ENCODE measurements around the gene MAP1B. TPM values are rescaled to one million over a fixed set of nuclear protein-coding genes. Genes with fewer than 3 reads are reported as not detected.

Gene MAP1B
- total RNA-seq, 1 experiment from 2014 or later, result 26.4 TPM

DNA sequence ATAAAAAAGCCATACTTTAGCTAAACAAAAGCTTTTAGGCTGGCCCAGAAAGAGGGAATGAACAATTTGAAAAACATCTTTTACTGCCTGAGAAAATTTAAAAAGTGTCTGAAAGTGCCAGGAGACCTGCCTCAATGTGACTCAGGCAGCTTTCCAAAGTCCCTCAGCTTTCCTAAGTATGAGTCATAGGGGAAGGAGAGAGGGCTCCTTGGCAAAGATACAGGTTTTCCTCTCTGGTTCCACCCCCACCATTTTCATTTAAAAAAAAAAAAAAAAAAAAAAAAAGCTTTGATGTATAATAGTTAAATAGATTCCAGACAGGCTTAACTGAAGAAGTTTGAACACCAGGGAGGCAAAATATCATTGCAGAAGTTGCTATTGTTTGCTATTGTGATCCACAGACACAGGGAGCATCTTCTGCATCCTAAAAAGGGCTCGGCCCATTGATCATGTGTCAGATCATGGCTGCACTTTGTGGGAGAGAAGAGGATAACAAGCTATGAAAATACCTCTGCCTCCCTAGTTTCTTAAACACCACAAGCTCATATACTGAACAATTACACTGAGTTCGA is 141.2 kb downstream of the MAP1B start:
- peak; percentile 89 for DNase-seq (ENCODE audit: low read depth)

DNA sequence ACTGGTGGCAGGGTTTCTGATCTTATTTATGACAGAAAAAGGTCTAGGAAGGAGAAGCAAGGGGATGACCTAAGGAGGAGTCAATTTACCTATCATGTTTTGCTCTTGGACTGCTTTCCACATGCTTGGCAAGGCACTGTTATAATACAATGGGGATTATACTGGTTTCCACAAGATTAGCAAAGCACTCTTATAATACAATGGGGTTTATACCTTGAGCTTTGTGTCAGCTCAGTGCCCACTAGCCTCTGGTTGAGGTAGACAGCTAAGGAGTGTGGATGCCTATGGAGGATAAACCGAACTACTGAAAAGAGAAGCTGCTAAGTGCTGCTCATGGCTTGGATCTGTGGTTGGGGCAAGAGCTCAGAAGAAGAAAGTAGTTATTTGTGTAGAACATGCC is 144.1 kb downstream of the MAP1B start:
- DNase-seq (ENCODE audit: low read depth), result no peak

DNA sequence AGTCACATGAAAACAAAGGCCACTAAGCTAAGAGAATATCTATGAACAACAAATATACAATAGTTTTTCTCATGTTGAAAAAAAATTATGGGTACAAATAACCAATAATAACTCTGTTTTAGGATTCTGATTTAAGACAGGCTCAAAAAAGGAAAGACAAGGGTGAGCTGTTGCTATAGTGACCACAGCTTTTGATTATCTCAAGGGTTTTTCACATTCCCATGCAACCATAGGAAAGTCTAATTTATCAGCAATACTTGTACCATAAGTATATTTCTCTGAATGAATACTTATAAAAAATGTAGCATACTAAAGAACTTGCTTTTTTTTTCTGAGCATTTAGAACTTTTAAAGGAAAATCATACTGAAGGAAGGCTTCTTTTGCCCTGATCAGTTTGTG is 144.7 kb downstream of the MAP1B start:
- DNase-seq (ENCODE audit: low read depth), result no peak

DNA sequence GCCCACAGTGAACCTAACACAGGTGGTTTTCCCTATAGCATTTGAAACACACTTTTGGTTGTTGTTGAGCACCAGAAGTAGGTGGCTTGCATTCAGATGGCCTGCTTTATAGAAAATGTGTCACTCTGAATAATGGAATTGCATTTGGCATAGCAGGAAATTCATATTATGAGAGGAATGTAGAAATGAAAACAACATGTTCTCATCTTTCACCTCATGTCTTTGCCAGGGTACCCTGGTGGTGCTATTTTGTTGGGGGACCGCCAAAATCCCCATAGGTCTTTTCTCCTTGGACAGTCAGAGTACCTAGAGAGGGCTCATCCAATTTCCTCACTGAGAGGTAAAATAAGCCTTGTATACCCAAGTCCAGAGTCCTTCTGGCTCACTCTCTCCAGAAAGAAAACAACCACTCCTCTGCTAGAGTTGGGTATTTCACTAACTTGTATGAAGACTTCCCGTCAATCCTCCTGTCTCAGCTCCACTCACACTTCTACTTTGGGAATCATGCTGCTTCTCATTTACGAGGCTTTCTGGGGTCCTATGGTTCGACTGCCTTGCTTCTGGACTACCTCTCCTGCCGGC is 145.4 kb downstream of the MAP1B start:
- no peak for DNase-seq (ENCODE audit: low read depth)

DNA sequence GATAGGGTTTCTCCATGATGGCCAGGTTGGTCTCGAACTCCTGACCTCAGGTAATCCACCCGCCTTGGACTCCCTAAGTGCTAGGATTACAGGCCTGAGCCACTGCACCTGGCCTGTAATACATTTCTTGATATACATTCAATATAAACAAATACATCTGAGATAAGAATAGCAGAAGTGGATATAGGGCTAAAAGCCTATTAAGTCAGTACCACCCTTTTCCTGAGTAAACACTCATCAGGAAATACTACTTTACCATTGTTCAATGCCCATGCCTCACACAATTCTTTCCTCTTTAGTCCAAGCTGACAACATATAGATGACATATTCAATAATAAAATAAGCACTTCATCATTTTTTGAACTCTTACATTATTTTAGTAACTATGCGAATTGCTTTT is 148.0 kb downstream of the MAP1B start:
- no peak for DNase-seq (ENCODE audit: low read depth)

DNA sequence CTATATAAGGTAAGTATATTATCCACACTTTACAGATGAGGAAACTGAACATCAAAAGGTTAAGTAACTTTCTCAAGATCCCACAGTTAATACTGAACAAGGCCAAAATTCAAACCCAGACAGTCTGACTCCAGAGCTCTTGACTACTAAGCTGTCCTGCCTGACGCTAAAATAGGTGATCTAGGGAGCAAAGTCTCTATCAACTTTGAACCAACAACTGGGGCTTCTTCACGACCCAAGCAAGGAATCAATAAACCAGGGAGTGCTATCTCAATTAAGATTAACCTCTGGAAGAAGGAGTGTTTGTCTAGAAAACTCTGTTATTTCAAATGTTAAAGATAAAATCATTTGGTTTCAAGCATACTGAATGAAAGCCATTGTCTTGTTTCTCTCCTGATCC is 148.4 kb downstream of the MAP1B start:
- DNase-seq (ENCODE audit: low read depth), result no peak

DNA sequence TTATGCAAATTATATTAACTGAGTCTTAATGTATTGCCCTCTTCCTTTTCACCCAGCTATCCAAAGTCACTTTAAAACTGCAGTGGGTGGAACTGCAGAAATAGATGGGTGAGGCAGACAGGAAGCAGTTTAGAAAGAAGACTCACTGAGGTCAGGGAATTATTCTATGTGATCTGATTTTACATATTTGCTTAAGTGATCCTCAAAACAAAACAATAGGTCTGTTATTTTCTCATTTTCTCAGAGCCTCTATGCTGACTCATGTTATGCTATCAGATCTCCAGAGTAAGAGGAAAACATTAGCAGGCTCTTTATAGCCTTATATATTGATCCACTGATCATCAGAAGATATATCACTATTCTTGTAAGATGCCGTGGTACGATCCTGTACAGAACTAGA is 149.3 kb downstream of the MAP1B start:
- DNase-seq (ENCODE audit: low read depth), result no peak

Other genes starting within 250 kb of the MAP1B start
- gene MRPS27, start 212.8 kb downstream of the MAP1B start, total RNA-seq (2014; rRNA removed; shearing (Covaris generic)), result 60.1 and 70.4 TPM in 2 replicates
- 14.0 and 15.3 TPM in 2 replicates for gene PTCD2, start 212.9 kb downstream of the MAP1B start, total RNA-seq (2014; rRNA removed; shearing (Covaris generic))

Data from RPMI7951 (cell line).